SK-N-DZ (cell line): ENCODE results near the gene L2HGDH.

Source experiments
- DNase-seq: peaks from one replicate; pipeline ENCODE4 v3.0.0-alpha.2; 2015; ENCODE audit warnings: low spot score
- small RNA-seq, 2 experiments: library from RNA; depleted of rRNA; stranded (forward); fragments of <200 nt; gene quantifications; one replicate each; pipeline ENCODE3, GENCODE V24; 2014

The L2HGDH gene

GRCh38 chr14:50230401-50230700 lies 81.7 kb downstream of the L2HGDH start:
- DNase-seq = no peak

GRCh38 chr14:50229681-50230080 lies 82.3 kb downstream of the L2HGDH start:
- no peak for DNase-seq

GRCh38 chr14:50228313-50228712 lies 83.7 kb downstream of the L2HGDH start:
- DNase-seq = no peak

GRCh38 chr14:50225974-50226297 lies 86.1 kb downstream of the L2HGDH start:
- no peak for DNase-seq

GRCh38 chr14:50225067-50225973 lies 86.7 kb downstream of the L2HGDH start:
- no peak for DNase-seq

DNA sequence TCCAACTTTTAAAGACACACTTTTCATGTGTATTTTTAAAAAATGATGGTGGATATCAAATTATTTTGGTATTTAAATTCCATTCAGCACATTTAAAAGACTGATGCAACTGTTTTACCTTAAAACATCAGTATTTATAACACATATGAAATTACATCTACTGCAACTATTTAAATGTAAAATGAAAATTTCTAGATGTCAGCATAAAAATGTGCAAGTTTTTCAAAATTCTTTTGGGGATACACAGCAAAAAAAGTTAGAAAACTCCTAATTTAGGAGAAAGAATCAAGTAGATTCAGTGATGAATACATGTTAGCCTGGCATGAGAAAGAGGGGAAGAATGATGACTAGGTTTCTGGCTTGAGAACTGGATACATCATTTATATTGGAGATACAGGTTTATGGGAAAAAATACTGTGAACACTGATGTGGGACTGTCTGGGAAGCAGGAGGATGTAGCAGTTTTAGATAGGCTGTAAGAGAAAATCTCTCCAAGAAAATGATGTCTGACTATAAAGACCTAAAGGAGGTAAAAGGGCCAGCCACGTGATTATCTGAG lies 89.9 kb downstream of the L2HGDH start:
- DNase-seq = no peak

DNA sequence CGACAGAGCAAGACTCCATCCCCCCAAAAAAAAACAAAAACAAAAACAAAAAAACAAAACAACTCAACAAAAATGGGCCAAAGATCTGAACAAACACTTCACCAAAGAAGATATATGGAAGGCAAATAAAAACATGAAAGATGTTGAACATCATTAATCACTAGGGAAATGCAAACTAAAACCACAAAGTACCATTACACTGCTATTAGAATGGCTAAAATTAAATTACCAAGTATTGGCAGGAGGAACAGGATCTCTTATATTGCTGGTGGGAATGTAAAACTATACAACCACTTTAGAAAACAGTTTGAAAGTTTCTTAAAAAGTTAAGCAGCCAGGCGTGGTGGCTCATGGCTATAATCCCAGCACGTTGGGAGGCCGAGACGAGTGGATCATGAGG lies 93.5 kb downstream of the L2HGDH start:
- DNase-seq = no peak

DNA sequence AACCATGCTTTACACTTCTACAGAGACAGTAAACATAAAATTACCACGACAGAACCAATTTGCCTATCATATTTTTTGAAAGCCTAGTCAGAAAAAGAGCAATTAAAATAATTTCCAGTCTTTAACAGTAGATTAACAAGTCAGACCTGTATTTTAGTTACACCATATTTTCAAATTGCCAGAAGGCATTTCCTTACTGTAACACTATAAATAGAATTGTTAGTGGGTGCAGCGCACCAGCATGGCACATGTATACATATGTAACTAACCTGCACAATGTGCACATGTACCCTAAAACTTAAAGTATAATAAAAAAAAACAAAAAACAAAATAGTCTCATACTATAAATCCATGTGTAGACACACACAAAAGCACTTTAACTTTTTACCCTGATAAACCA lies 96.6 kb downstream of the L2HGDH start:
- no peak for DNase-seq

GRCh38 chr14:50213795-50214194 lies 98.2 kb downstream of the L2HGDH start:
- DNase-seq = no peak

DNA sequence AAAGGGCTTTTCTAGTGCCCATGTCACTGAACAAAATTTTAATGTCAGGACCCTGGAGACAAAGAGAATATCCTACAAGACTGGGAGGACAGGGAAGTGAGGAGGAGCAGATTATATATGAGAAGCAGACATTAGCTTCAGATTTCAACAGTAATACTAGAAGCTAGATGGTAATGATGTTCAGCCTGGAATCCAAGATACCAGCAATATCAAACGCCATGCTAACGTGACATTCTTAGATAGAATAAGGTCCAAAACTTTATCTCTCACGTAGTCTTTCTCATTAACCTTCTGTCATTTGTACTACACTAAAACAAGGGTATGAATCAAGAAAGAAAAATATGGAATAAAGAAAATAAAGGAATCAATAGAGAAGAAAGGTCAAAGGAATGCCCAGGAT lies 99.3 kb downstream of the L2HGDH start:
- no peak for DNase-seq

DNA sequence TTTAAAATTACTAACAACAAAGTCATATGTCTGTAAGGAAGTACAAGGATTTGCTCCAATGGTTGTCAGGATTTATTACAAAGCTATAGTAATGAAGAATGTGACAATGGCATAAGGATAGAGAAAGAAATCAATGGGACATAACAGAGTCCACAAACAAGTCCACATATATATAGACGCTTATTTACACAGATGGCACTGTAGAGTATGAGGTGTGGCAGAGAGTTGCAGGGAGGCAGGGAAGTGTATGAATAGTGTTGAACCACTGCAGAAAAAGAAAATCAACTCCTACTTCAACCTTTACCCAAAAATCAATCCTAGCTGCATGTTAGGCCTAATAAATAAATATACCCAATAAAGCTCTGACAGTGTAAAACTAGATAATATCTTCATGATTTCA lies 102.0 kb downstream of the L2HGDH start:
- no peak for DNase-seq

DNA sequence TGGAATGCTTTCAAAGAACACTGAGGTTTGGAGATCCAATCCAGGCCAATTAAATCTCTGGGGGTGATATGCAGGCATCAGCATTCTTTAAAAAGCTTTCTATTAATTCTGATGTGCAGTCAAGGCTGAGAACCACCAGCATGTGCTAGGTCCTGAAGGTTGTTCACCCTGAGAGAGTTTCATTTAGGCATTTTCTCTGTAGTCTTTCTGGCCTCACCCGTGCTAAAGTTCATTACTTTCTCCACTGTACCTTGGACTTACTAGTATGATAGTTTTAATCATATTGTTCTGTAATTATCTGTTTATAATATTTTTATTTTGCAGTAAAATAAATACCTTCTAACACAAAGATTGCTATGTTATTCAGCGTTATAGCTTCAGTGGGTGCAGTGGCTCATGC lies 113.5 kb downstream of the L2HGDH start:
- DNase-seq = no peak

GRCh38 chr14:50191499-50191898 lies 120.5 kb downstream of the L2HGDH start:
- DNase-seq = no peak

Small RNA genes lying within 50 kb of the gene (small RNA-seq; reads per million reads assigned to genes)
- gene MIR4504 = 0 reads per million in 2 experiments
